Measurements from ENCODE around the gene FBLN2.

FBLN2 gene

GRCh38 chr3:13636186-13636585 is 87.3 kb downstream of the FBLN2 start:
- POLR2A ChIA-PET = no interaction called here
- H3K4me3 ChIP-seq (ENCODE audit: low read depth, low read length) = no peak overlapping the region
- no peak for TF ChIP-seq CTCF (IDR thresholded peaks at IDR 0.05; ENCODE audit: insufficient read depth, low read length, missing control alignments)
- DNase-seq (ENCODE audit: low read depth, low spot score) = no peak
- CTCF ChIA-PET = interaction anchor here (1.8 to 28.8 kb wide), 3 partner anchors 18 to 544 kb away, joined by 5 to 1252 read pairs (median 235); no protein-coding TSS in a partner anchor

- no peak for TF ChIP-seq CTCF (IDR thresholded peaks at IDR 0.05; ENCODE audit: insufficient read depth, low read length, missing control alignments)
- POLR2A ChIA-PET = no interaction called here
- no peak overlapping the region for H3K4me3 ChIP-seq (ENCODE audit: low read depth, low read length)
- no peak for DNase-seq (ENCODE audit: low read depth, low spot score)
- CTCF ChIA-PET = interaction anchor here (1.8 to 28.8 kb wide), 3 partner anchors 17 to 545 kb away, joined by 5 to 1252 read pairs (median 235); no protein-coding TSS in a partner anchor
Measured at GRCh38 chr3:13636874-13637273, 87.9 kb downstream of the FBLN2 start.

- ChIA-PET POLR2A (no interaction called here), CTCF (interaction anchor here (1.8 to 28.8 kb wide), 3 partner anchors 16 to 545 kb away, joined by 5 to 1252 read pairs (median 235); no protein-coding TSS in a partner anchor)
- TF ChIP-seq CTCF (IDR thresholded peaks at IDR 0.05; ENCODE audit: insufficient read depth, low read length, missing control alignments) = no peak
- no peak overlapping the region for H3K4me3 ChIP-seq (ENCODE audit: low read depth, low read length)
- DNase-seq (ENCODE audit: low read depth, low spot score) = no peak
Measured at GRCh38 chr3:13637311-13637891, 88.5 kb downstream of the FBLN2 start.

DNA sequence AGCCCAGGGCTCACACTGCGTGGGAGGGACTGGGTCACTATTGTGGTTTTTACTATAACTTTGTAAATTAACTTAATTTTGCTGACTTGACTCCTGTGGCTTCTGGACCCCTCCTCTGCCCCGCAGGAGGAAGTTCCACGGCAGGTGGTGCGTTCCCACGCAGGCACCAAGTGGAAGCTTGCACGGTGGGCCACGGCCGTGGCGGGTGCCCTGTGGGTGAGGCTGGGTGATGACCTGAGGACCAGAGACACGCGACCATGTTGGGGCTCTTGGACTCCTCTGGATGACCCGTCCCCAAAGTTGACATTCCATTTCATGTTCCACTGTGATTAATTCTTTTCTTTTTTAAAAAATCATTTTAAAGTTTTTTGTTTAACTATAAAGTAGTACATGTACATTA is 89.0 kb downstream of the FBLN2 start:
- no peak for TF ChIP-seq CTCF (IDR thresholded peaks at IDR 0.05; ENCODE audit: insufficient read depth, low read length, missing control alignments)
- H3K4me3 ChIP-seq (ENCODE audit: low read depth, low read length) = no peak overlapping the region
- ChIA-PET POLR2A (no interaction called here), CTCF (interaction anchor here (18.1 to 28.8 kb wide), 2 partner anchors 16 to 132 kb away, joined by 235 to 1252 read pairs; no protein-coding TSS in a partner anchor)
- DNase-seq (ENCODE audit: low read depth, low spot score) = no peak

DNA sequence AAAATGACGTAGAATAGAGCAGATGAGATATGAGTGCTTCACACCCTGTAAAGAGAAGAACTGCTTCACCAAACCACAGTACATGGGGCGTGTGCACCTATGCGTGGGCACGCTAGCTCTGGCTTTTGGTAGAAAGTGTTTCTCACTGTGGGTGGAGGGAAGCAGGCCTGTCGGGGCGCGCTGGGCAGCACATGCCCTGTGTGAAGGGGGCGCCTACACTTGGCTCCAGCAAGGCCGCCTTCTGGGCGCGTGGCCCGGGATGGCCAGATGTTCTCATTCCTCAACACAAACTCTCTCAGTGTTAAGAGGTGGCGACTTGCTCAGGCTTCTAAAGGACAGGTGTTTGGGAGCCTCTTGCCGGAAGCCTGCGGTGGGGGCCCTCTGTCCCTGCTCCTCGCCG is 90.0 kb downstream of the FBLN2 start:
- TF ChIP-seq CTCF (IDR thresholded peaks at IDR 0.05; ENCODE audit: insufficient read depth, low read length, missing control alignments) = no peak
- ChIA-PET POLR2A (no interaction called here), CTCF (interaction anchor here (18.1 to 28.8 kb wide), 2 partner anchors 15 to 133 kb away, joined by 235 to 1252 read pairs; no protein-coding TSS in a partner anchor)
- H3K4me3 ChIP-seq (ENCODE audit: low read depth, low read length) = no peak overlapping the region
- DNase-seq (ENCODE audit: low read depth, low spot score) = no peak

GRCh38 chr3:13642597-13642996 is 93.7 kb downstream of the FBLN2 start:
- TF ChIP-seq CTCF (IDR thresholded peaks at IDR 0.05; ENCODE audit: insufficient read depth, low read length, missing control alignments) = no peak
- CTCF ChIA-PET = interaction anchor here (18.1 to 28.8 kb wide), 2 partner anchors 11 to 137 kb away, joined by 235 to 1252 read pairs; no protein-coding TSS in a partner anchor
- H3K4me3 ChIP-seq (ENCODE audit: low read depth, low read length) = no peak overlapping the region
- POLR2A ChIA-PET = no interaction called here
- no peak for DNase-seq (ENCODE audit: low read depth, low spot score)

Data from AG04449 (cell line).